ENCODE data around the gene CIB2.

GRCh38 chr15:78105476-78106241 is 25.6 kb downstream of the CIB2 start:
- TF ChIP-seq, protein P1, sequence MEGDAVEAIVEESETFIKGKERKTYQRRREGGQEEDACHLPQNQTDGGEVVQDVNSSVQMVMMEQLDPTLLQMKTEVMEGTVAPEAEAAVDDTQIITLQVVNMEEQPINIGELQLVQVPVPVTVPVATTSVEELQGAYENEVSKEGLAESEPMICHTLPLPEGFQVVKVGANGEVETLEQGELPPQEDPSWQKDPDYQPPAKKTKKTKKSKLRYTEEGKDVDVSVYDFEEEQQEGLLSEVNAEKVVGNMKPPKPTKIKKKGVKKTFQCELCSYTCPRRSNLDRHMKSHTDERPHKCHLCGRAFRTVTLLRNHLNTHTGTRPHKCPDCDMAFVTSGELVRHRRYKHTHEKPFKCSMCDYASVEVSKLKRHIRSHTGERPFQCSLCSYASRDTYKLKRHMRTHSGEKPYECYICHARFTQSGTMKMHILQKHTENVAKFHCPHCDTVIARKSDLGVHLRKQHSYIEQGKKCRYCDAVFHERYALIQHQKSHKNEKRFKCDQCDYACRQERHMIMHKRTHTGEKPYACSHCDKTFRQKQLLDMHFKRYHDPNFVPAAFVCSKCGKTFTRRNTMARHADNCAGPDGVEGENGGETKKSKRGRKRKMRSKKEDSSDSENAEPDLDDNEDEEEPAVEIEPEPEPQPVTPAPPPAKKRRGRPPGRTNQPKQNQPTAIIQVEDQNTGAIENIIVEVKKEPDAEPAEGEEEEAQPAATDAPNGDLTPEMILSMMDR (IDR thresholded peaks at IDR 0.05 in 8 of 11, conservative IDR thresholded peaks at IDR 0.05 in 3 of 11): no peak
- TF ChIP-seq POLR2A (IDR thresholded peaks at IDR 0.05) (no peak), POLR2AphosphoS5 (IDR thresholded peaks at IDR 0.05) (no peak)
